Trophoblast cell (in vitro differentiated cells and primary cell): ENCODE measurements around the gene CRADD.

Experiments used
- DNase-seq, 2 donors: peaks; one replicate each; pipeline ENCODE4 v3.0.0-alpha.2; 2016
- H2AFZ ChIP-seq: 2 replicates; pipeline ENCODE4 v1.6.1; 2013; ENCODE audit warnings: low read length, moderate library complexity, mild to moderate bottlenecking; ENCODE audit not compliant: insufficient read depth, poor library complexity
- H2AK5ac ChIP-seq: 2 replicates; pipeline ENCODE4 v1.6.1; 2013; ENCODE audit warnings: mild to moderate bottlenecking, low read length
- H2BK120ac ChIP-seq: 2 replicates; pipeline ENCODE4 v1.6.1; 2013; ENCODE audit warnings: low read length, mild to moderate bottlenecking, moderate library complexity; ENCODE audit not compliant: insufficient read depth, poor library complexity
- H2BK12ac ChIP-seq: 2 replicates; pipeline ENCODE4 v1.6.1; 2013; ENCODE audit warnings: mild to moderate bottlenecking, low read length, moderate library complexity
- H2BK5ac ChIP-seq: 2 replicates; pipeline ENCODE4 v1.6.1; 2013; ENCODE audit warnings: low read length, low read depth, moderate library complexity, mild to moderate bottlenecking; ENCODE audit not compliant: poor library complexity
- H3K14ac ChIP-seq: 2 replicates; pipeline ENCODE4 v1.6.1; 2013; ENCODE audit warnings: mild to moderate bottlenecking, low read length
- H3K18ac ChIP-seq: 2 replicates; pipeline ENCODE4 v1.6.1; 2013; ENCODE audit warnings: mild to moderate bottlenecking, low read length
- H3K23ac ChIP-seq: 2 replicates; pipeline ENCODE4 v1.6.1; 2013; ENCODE audit warnings: low read length
- H3K27ac ChIP-seq: 2 replicates; pipeline ENCODE4 v1.5.1; 2013; ENCODE audit warnings: low read depth, mild to moderate bottlenecking, inconsistent platforms, low read length, moderate library complexity
- H3K27me3 ChIP-seq: 2 replicates; pipeline ENCODE4 v1.6.1; 2013; ENCODE audit warnings: inconsistent platforms, mild to moderate bottlenecking, low read length, moderate library complexity; ENCODE audit not compliant: insufficient read depth
- H3K36me3 ChIP-seq, 2 experiments: 1 replicate in 1 of 2; 2 replicates in 1 of 2; pipeline ENCODE4 v1.6.1; 2013; ENCODE audit warnings: low read length in 2 of 2, mild to moderate bottlenecking in 2 of 2, moderate library complexity in 1 of 2; ENCODE audit not compliant: insufficient read depth in 2 of 2, control insufficient read depth in 1 of 2
- H3K4ac ChIP-seq: 2 replicates; pipeline ENCODE4 v1.6.1; 2013; ENCODE audit warnings: low read depth, mild to moderate bottlenecking, low read length, moderate library complexity
- H3K4me1 ChIP-seq, 2 experiments: 1 replicate in 1 of 2; 2 replicates in 1 of 2; pipeline ENCODE4 v1.6.1; 2013; ENCODE audit warnings: low read length in 2 of 2, mild to moderate bottlenecking in 2 of 2, moderate library complexity in 1 of 2; ENCODE audit not compliant: insufficient read depth in 2 of 2, control insufficient read depth in 1 of 2
- H3K4me2 ChIP-seq: 2 replicates; pipeline ENCODE4 v1.6.1; 2013; ENCODE audit warnings: inconsistent platforms, mild to moderate bottlenecking, low read length, moderate library complexity
- H3K4me3 ChIP-seq: 2 replicates; pipeline ENCODE4 v1.5.1; 2013; ENCODE audit warnings: mild to moderate bottlenecking, low read depth, low read length, inconsistent platforms
- H3K79me1 ChIP-seq: one replicate; pipeline ENCODE4 v1.6.1; 2013; ENCODE audit warnings: low read length
- H3K79me2 ChIP-seq: 2 replicates; pipeline ENCODE4 v1.6.1; 2013; ENCODE audit warnings: low read length, mild to moderate bottlenecking; ENCODE audit not compliant: control insufficient read depth, insufficient read depth, poor library complexity
- H3K9ac ChIP-seq: 2 replicates; pipeline ENCODE4 v1.6.1; 2013; ENCODE audit warnings: mild to moderate bottlenecking, low read length
- H3K9me3 ChIP-seq: 2 replicates; pipeline ENCODE4 v1.6.1; 2013; ENCODE audit warnings: low read depth, mild to moderate bottlenecking, control low read depth, inconsistent platforms, low read length; ENCODE audit not compliant: insufficient read depth
- H4K12ac ChIP-seq: 2 replicates; pipeline ENCODE4 v1.6.1; 2013; ENCODE audit warnings: low read depth, mild to moderate bottlenecking, low read length, moderate library complexity
- H4K8ac ChIP-seq: 2 replicates; pipeline ENCODE4 v1.6.1; 2013; ENCODE audit warnings: low read depth, mild to moderate bottlenecking, low read length, moderate library complexity
- H4K91ac ChIP-seq: one replicate; pipeline ENCODE4 v1.6.1; 2013; ENCODE audit warnings: low read depth, mild to moderate bottlenecking, low read length, moderate library complexity
- WGBS: extraction: QIAGEN DNeasy Blood & Tissue Kit; methylation state at CpG from one replicate; pipeline ENCODE4 v1.1.7; 2013; ENCODE audit warnings: missing lambda C conversion rate; ENCODE audit not compliant: insufficient read length, insufficient coverage; ENCODE audit errors: extremely low coverage; 5-methylcytosine and 5-hydroxymethylcytosine counted together

The CRADD gene

DNA sequence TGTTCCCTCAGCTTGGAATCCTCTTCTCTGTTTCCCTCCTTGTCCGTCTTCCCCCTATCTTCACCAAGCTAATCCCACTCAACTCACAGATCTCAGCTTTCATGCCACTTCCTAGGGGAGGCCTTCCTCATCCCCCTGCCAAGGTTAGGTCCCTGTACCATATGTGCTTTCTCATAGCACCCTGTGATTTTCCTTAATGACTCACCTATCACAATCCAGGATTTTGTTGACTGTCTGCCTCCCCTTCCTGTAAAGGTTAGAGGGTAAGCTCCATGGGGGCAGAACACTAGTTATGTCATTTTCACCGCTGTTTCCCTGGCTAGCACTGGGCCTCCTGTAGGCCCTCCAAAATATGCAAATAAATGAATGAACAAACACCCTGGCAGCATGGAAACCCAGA, 57.6 kb downstream of the CRADD start:
- WGBS: no CpG with 5 or more reads among the region's 2 CpGs
- no peaks in the 10 kb centered on the region for H3K36me3 ChIP-seq
- no peak overlapping the region for H3K14ac ChIP-seq
- DNase-seq: no peak
- no peaks in the 10 kb centered on the region for H3K79me1 ChIP-seq
- no peak overlapping the region for H3K18ac ChIP-seq
- no peaks in the 10 kb centered on the region for H3K27me3 ChIP-seq
- no peak overlapping the region for H3K4me3 ChIP-seq
- no peaks in the 10 kb centered on the region for H3K79me2 ChIP-seq
- H2AFZ ChIP-seq: no peak overlapping the region
- H3K4me1 ChIP-seq: no peaks in the 10 kb centered on the region
- no peak overlapping the region for H2BK12ac ChIP-seq
- no peak overlapping the region for H4K12ac ChIP-seq
- H2BK120ac ChIP-seq: no peak overlapping the region
- H3K9ac ChIP-seq: no peak overlapping the region
- H3K23ac ChIP-seq: no peak overlapping the region
- H4K91ac ChIP-seq: no peak overlapping the region
- H3K4me2 ChIP-seq: no peak overlapping the region
- H2AK5ac ChIP-seq: no peak overlapping the region
- no peak overlapping the region for H4K8ac ChIP-seq
- H2BK5ac ChIP-seq: no peak overlapping the region
- no peaks in the 10 kb centered on the region for H3K9me3 ChIP-seq
- no peak overlapping the region for H3K27ac ChIP-seq
- no peak overlapping the region for H3K4ac ChIP-seq

DNA sequence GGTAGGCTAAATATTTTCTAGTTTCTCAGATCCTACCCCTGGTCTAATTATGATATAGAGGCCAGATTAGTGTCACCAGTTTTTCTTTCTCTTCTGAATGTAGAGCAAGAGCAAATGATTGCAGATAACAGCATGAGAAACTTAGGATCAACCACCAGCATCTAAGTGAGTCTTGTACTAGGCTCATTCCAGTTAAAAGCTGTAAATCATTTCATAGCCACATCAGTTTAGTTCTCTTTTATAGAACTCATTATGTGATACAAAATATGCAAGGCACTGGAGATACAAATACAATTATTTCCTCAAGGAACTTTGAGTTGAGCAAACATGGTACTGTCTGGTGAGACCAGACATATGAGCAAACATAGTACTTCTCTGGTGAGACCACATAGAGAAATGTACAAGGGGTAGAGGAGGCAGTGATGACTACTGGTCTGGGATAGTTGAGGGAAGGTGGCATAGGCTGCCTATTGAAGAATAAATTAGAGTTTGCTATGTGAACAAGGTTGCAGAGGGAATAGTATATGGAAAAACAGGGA, 59.5 kb downstream of the CRADD start:
- H3K4ac ChIP-seq: no peak overlapping the region
- no peak overlapping the region for H4K8ac ChIP-seq
- no peak overlapping the region for H3K27ac ChIP-seq
- no peak overlapping the region for H2BK5ac ChIP-seq
- no peaks in the 10 kb centered on the region for H3K79me2 ChIP-seq
- H3K36me3 ChIP-seq: no peaks in the 10 kb centered on the region
- H2BK120ac ChIP-seq: no peak overlapping the region
- no peak overlapping the region for H3K23ac ChIP-seq
- H3K14ac ChIP-seq: no peak overlapping the region
- H2AFZ ChIP-seq: no peak overlapping the region
- H3K4me3 ChIP-seq: no peak overlapping the region
- no peaks in the 10 kb centered on the region for H3K4me1 ChIP-seq
- no peak overlapping the region for H3K18ac ChIP-seq
- H3K9me3 ChIP-seq: no peaks in the 10 kb centered on the region
- no peak overlapping the region for H2BK12ac ChIP-seq
- H3K27me3 ChIP-seq: no peaks in the 10 kb centered on the region
- no peaks in the 10 kb centered on the region for H3K79me1 ChIP-seq
- H4K12ac ChIP-seq: no peak overlapping the region
- no peak overlapping the region for H3K4me2 ChIP-seq
- no peak overlapping the region for H3K9ac ChIP-seq
- H4K91ac ChIP-seq: no peak overlapping the region
- no peak for DNase-seq
- no peak overlapping the region for H2AK5ac ChIP-seq

DNA sequence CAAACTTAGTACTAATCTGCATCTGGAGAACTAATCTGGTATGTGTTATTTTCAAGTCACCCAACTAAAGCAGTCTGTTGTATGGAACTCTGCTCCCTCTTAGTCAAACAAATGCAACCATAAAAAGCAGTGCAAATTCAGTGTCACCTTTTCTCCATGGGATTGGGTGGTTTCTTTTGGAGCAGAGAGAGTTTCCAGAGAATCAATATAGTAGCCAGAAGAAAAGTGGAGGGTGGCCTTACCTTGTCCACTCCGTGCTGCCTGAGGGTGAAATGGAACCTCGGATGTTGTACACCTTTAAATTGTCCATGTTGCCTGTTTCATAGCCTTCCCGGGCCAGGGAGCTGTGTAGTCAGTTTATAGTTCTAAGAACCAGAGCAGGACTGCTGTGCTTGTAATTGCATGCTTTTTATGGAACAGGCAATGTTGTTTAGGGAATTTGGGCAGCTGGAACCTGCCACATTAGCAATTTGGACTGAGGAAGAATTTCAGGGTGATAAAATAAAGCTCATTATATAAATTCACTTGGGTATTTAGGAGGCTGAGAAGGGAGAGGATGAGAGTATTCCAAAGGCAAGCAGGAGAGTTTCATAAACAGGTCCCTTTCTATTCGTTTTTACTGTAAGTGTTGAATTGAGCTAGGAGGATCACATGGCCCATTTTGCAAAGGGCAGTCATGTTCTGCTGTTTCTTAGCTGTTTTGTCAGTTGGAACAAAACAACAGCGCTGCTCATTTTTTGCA, 60.5 kb downstream of the CRADD start:
- Histone ChIP-seq H3K23ac (no peak overlapping the region), H4K12ac (no peak overlapping the region), H2AK5ac (no peak overlapping the region), H3K79me1 (peaks cover 1% of the 10 kb centered on the region), H4K91ac (no peak overlapping the region), H3K36me3 (no peaks in the 10 kb centered on the region), H2BK120ac (no peak overlapping the region), H3K9ac (no peak overlapping the region), H2BK12ac (no peak overlapping the region), H2BK5ac (no peak overlapping the region), H3K4me2 (no peak overlapping the region), H2AFZ (no peak overlapping the region), H3K18ac (no peak overlapping the region), H3K79me2 (no peaks in the 10 kb centered on the region), H3K4ac (no peak overlapping the region), H3K4me1 (no peaks in the 10 kb centered on the region), H3K14ac (no peak overlapping the region), H3K27me3 (no peaks in the 10 kb centered on the region), H3K4me3 (no peak overlapping the region), H4K8ac (no peak overlapping the region), H3K27ac (no peak overlapping the region), H3K9me3 (no peaks in the 10 kb centered on the region)
- no peak for DNase-seq
- no CpG with 5 or more reads among the region's 5 CpGs for WGBS

DNA sequence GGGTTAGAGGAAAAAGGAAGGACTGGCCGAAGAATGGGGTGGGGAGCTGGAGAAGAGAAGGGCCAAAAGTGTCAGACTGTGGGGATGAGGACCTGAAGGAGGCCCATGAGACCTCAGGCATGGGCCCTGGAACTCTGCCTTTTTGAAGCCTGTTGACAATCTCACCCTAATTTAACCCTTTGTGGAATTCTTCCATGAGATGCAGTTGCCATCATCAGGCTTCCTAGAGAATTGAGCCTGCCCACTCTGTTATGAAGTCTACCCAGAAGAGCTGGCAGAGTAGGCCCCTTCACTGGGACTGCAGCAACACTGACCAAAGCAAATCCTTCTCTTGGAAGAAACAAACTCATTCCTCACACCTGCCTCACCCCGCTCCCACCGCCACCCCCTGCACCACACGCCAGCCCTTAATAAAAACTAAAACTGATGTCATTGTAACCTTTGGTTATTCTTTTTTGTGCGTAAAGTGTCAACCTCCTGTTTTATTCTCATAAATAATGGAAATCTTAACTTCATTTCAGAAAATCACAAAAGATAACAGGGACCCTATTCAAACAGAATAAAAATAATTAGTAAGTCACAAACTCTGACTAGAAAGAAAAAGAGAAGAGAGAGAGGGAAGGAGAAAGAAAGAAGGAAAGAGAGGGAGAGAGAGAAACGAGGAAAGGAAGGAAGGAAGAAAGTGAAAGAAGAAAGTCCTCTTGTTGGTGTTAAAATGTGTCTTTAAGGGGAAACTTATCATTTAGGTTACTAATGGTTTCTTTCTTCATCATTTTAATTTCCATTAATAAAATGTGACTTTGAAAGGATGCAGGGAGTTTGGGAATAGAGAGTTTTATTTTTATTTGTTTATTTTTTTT, 61.3 kb downstream of the CRADD start:
- WGBS: no CpG with 5 or more reads among the region's 6 CpGs
- no peaks in the 10 kb centered on the region for H3K4me1 ChIP-seq
- H2BK5ac ChIP-seq: no peak overlapping the region
- no peaks in the 10 kb centered on the region for H3K36me3 ChIP-seq
- no peak overlapping the region for H3K4me3 ChIP-seq
- no peak overlapping the region for H2BK120ac ChIP-seq
- H4K8ac ChIP-seq: no peak overlapping the region
- H3K9me3 ChIP-seq: no peaks in the 10 kb centered on the region
- no peaks in the 10 kb centered on the region for H3K79me2 ChIP-seq
- H3K27me3 ChIP-seq: no peaks in the 10 kb centered on the region
- H3K27ac ChIP-seq: no peak overlapping the region
- H3K4me2 ChIP-seq: no peak overlapping the region
- no peak overlapping the region for H4K12ac ChIP-seq
- H2AFZ ChIP-seq: no peak overlapping the region
- no peak overlapping the region for H3K9ac ChIP-seq
- no peak overlapping the region for H3K23ac ChIP-seq
- no peak overlapping the region for H2AK5ac ChIP-seq
- no peak overlapping the region for H3K4ac ChIP-seq
- H3K14ac ChIP-seq: no peak overlapping the region
- H3K18ac ChIP-seq: no peak overlapping the region
- no peak overlapping the region for H2BK12ac ChIP-seq
- peaks cover 2% of the 10 kb centered on the region for H3K79me1 ChIP-seq
- H4K91ac ChIP-seq: no peak overlapping the region
- DNase-seq: no peak
